Hepatocyte (in vitro differentiated cells): Measurements from ENCODE around the gene LBP.

Experiments
- EZH2 ChIP-seq: fragments of 200-600 bp; sonication (generic); IDR thresholded peaks from 2 replicates; pipeline ENCODE4 v1.6.1; 2016; ENCODE audit warnings: antibody characterized with exemption, mild to moderate bottlenecking, borderline replicate concordance
- EZH2phosphoT487 ChIP-seq: fragments of 200-600 bp; sonication (generic); IDR thresholded peaks from one replicate; pipeline ENCODE4 v1.6.1; 2018; ENCODE audit warnings: antibody characterized with exemption, mild to moderate bottlenecking, low read depth, moderate library complexity; ENCODE audit not compliant: unreplicated experiment, severe bottlenecking
- TF ChIP-seq, protein P1 (sequence below): fragments of 200-600 bp; sonication (generic); IDR thresholded peaks from 2 replicates; pipeline ENCODE4 v1.5.1; 2016; ENCODE audit warnings: antibody characterized with exemption, mild to moderate bottlenecking; ENCODE audit not compliant: poor library complexity

DNA sequence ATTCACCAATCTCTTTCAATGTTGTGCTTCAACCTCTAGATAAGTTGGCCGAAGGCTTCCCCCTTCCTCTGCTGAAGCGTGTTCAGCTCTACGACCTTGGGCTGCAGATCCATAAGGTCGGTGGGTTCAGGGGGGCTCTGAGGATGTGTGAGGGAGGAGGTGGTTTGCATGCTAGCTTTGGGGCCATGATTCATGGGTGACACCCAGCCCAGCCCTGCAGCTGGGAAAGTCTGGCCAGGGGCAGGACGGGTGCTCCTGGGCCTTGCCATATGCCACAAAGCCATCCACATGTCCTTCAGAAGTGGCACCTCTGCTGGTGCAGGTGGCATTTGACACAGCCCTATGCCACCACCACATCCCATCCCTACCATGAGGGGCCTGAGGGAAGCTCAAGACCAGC lies 27.6 kb downstream of the LBP start:
- TF ChIP-seq, protein P1, sequence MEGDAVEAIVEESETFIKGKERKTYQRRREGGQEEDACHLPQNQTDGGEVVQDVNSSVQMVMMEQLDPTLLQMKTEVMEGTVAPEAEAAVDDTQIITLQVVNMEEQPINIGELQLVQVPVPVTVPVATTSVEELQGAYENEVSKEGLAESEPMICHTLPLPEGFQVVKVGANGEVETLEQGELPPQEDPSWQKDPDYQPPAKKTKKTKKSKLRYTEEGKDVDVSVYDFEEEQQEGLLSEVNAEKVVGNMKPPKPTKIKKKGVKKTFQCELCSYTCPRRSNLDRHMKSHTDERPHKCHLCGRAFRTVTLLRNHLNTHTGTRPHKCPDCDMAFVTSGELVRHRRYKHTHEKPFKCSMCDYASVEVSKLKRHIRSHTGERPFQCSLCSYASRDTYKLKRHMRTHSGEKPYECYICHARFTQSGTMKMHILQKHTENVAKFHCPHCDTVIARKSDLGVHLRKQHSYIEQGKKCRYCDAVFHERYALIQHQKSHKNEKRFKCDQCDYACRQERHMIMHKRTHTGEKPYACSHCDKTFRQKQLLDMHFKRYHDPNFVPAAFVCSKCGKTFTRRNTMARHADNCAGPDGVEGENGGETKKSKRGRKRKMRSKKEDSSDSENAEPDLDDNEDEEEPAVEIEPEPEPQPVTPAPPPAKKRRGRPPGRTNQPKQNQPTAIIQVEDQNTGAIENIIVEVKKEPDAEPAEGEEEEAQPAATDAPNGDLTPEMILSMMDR, result no peak
- TF ChIP-seq EZH2 (no peak), EZH2phosphoT487 (no peak)
